NOMO-1 treated with DMSO at 0.1 percent for 48 hours (cell line): ENCODE data around the gene PRDM16.

Source experiments
- DNase-seq: peaks from one replicate; lab custom pipeline; 2025; ENCODE audit not compliant: unreplicated experiment; lab: John Stamatoyannopoulos, UW

Gene PRDM16

GRCh38 chr1:3349161-3349967 is 280.4 kb downstream of the PRDM16 start:
- DNase-seq: no peak

GRCh38 chr1:3349968-3350299 is 280.9 kb downstream of the PRDM16 start:
- no peak for DNase-seq

GRCh38 chr1:3350506-3351261 is 281.7 kb downstream of the PRDM16 start:
- no peak for DNase-seq

GRCh38 chr1:3351449-3352298 is 282.7 kb downstream of the PRDM16 start:
- DNase-seq: no peak

DNA sequence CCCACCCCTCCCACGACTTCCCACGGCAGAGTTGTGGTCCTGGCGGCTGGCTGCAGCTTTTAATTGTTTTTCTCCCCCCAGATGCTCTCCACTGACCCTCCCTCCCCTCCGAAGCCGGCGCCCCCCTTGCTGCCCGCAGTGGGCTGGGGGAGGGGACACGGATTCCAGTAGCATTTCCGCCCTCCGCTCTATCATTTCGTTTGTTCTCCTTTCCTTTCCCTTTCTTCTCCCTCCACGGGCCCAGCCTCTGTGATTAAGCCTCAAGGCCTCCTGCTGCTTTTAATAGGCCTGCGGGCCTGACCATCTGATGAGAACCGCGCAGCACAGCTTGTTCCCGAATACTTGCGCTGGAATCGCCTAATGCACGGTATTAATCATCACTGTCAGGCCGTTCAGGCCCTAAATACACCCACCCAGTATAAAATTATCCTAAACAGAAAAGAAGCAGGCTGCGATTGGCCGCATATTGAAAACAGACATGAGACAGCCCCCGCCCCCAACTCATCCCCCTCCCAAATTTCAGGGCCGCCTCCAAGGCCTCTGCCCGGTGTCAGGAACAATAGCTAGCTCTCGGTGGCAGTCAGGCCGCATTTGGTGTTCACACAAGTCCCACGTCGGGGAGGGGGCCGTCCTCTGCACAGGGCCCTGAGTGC is 283.4 kb downstream of the PRDM16 start:
- DNase-seq: no peak

DNA sequence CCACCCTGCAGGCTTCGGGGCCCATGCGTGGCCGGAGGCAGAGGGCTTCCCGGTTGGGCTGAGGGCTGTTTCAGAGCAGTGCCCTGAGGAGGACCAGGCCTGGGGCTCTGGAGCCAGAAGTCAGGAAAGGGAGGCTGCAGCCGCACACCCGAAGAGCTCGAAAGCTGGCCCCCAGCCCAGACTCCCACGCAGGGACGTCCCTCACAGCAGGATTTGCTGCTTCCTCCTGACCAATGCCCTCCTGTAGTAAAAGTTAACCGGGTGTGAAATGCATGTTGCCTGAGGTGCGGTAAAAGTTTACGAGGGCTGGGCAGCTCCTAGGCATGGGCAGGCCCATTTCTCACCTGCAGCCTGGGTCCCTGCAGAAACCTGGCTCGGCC is 283.9 kb downstream of the PRDM16 start:
- no peak for DNase-seq

GRCh38 chr1:3353876-3354275 is 284.9 kb downstream of the PRDM16 start:
- DNase-seq: no peak

DNA sequence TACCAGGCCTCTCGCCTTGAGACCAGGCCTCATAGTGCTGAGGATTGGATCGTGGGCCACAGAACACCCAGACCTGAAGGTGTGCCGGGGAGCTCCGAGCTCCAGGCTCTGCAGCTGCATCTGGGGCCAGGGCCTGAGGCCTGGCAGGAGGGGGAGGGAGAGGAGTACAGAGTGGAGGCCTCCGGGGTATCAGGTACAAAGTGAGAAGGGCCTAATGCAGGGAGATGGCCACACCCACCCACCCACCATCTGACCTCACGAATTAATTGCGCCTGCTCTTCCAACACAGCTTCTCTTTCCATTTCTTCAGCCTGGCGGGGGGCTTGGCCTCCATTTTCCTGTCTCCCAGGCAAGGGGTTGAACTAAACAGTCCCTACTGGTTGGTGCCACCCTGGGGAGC is 286.1 kb downstream of the PRDM16 start:
- no peak for DNase-seq

- no peak for DNase-seq
Observed at GRCh38 chr1:3355894-3356826, 287.2 kb downstream of the PRDM16 start.

GRCh38 chr1:3356827-3357460 is 287.9 kb downstream of the PRDM16 start:
- DNase-seq: no peak

- DNase-seq: no peak
Observed at GRCh38 chr1:3357526-3358297, 288.7 kb downstream of the PRDM16 start.

GRCh38 chr1:3359351-3359750 is 290.3 kb downstream of the PRDM16 start:
- DNase-seq: no peak

- no peak for DNase-seq
Observed at GRCh38 chr1:3359756-3360440, 290.9 kb downstream of the PRDM16 start.

- DNase-seq: no peak
Observed at GRCh38 chr1:3360646-3361257, 291.7 kb downstream of the PRDM16 start.

DNA sequence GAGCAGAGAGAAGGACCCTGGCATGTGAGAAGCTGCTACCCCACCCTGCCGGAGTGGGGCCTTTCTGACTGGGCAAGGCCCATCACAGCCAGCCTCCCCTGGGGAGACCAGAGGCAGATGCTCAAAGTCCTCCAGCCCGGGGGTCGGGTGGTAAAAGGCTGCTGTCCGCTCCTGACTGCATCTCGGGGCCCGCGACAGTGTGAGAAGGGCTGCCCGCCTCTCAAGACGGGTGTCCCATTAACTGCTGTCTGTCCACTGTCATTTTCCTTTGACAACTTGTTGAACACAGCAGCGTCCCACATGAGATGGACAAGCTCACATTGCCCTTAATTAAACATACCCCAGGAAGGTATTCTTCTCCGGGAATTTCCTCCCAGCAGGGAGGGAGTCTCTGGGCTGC is 294.0 kb downstream of the PRDM16 start:
- no peak for DNase-seq

- no peak for DNase-seq
Observed at GRCh38 chr1:3363756-3364155, 294.8 kb downstream of the PRDM16 start.

- no peak for DNase-seq
Observed at GRCh38 chr1:3364551-3364950, 295.5 kb downstream of the PRDM16 start.

DNA sequence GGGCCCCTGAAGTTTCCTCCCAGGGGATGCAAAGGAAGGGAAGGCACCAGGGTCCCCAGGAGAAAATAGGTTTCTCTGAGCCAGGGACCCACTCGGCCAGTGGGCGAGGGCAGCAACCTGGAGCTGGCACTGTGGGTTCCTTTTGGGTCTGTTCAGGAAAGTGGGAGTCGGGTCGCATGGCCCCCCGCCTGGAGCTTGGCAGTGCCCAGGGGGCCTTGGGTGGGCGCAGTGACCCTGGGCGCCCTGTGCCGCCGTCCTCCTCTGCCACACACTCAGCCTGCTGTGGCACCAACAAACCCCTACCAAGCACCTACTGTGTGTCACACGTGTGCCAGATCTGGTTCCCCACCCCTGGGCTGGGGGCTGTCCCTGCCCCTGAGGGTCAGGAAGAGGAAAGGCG is 296.0 kb downstream of the PRDM16 start:
- no peak for DNase-seq
